GM21528 (cell line): Measurements from ENCODE around the gene ASCC3.

Experiments
- ATAC-seq: cut with Tn5 transposase; IDR thresholded peaks from one replicate; pipeline ENCODE4 v1.9.1; 2021; ENCODE audit warnings: mild to moderate bottlenecking, moderate library complexity; ENCODE audit not compliant: unreplicated experiment, low FRiP score

Gene ASCC3

GRCh38 chr6:100614933-100615332 lies 266.2 kb downstream of the ASCC3 start:
- ATAC-seq, result no peak

GRCh38 chr6:100614386-100614785 lies 266.7 kb downstream of the ASCC3 start:
- ATAC-seq, result no peak

DNA sequence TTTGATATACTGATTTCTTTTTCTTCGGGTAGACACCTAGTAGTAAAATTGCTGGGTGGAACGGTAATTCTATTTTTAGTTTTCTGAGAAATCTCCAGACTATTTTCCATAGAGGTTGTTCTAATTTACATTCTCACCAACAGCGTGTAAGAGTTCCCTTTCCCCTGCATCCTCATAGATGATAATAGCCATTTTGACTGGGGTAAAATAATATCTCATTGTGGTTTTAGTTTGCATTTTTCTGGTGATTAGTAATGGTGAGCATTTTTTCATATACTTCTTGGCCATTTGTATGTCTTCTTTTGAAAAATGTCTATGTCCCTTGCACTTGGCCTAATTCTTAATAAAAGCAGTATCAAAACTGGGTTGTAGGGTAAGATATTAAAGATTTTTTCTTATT lies 267.5 kb downstream of the ASCC3 start:
- ATAC-seq, result no peak

GRCh38 chr6:100612094-100612493 lies 269.0 kb downstream of the ASCC3 start:
- no peak for ATAC-seq

GRCh38 chr6:100599088-100599770 lies 281.9 kb downstream of the ASCC3 start:
- ATAC-seq, result no peak

GRCh38 chr6:100595456-100595855 lies 285.7 kb downstream of the ASCC3 start:
- ATAC-seq, result no peak

DNA sequence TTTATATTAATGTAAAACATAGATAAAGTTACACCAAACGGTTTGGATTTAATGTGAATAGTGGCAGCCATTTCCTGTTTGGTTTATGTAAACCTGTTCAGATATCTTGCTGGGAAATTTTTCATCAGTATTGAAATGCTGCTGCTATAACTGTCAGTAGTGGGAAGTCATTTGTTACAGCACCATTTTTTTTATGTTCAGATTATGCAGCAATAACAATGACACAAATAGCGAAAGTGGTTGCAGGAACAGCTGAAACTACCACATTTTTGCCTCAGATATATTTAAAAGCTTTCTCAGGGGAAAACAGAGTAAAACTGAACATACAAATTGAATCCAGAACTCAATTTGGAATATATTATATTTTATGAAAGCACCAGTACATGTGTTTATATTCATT lies 287.6 kb downstream of the ASCC3 start:
- no peak for ATAC-seq

- no peak for ATAC-seq
These were observed 288.2 kb downstream of the ASCC3 start for GRCh38 chr6:100592929-100593328.

- ATAC-seq, result no peak
These were observed 303.7 kb downstream of the ASCC3 start for GRCh38 chr6:100577425-100577824.

GRCh38 chr6:100575921-100576320 lies 305.2 kb downstream of the ASCC3 start:
- no peak for ATAC-seq

DNA sequence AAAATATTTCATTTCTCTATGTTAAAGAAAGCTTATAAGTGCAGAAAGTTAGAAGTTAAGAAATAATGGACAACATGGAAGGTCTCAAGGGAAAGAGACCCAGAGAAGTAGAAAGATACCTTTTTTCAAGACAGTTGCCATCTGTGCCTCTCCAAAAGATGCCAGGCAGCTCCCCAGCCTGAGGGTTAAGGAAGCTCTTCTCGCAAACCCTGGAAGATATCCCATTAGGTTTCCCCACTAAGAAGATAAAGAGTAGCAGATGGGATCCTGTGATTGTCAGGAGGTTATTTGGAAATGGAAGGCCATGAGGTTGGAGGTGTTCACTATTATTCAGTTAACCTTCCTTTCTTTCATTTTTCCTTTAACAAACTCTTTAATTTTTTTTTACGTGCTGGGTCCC lies 306.3 kb downstream of the ASCC3 start:
- ATAC-seq, result no peak

DNA sequence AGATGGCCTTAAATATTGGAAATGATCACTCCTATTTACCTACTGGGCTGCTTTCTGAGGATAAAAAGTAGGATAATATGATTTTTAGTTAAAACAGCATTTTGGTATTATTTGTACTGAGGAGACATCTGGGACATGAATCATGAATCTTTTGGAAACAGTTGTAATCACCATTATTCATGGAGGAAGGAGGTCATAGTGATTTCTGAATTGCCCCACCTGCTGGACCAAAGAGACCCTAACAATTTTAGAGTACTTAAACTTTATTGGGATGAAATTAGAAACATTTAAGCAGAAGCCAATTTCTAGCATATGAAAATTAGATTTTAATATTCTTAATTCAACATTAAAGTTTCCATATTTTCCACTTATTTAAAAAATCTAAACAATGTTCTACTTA lies 308.0 kb downstream of the ASCC3 start:
- no peak for ATAC-seq

- ATAC-seq, result no peak
These were observed 312.9 kb downstream of the ASCC3 start for GRCh38 chr6:100568255-100568654.

GRCh38 chr6:100566563-100566962 lies 314.6 kb downstream of the ASCC3 start:
- ATAC-seq, result no peak

- ATAC-seq, result no peak
These were observed 315.6 kb downstream of the ASCC3 start for GRCh38 chr6:100565439-100566104.

DNA sequence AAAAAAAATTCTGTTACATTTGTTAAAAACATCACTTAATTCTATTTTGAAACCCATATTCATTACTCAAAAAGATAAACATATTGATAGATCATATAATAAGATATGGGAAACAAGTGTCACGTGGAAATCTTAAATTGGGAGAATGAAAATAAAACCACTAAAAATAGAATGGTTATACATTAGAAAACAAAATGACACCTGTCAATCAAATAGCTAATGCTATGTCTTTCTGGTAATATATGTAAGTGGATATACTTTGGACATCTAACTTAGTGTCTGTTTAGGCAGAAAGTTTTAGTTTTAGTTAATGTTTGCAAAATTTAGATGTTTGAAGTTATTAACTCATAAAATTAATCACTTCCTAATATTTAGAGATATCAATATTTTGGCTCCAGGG lies 321.3 kb downstream of the ASCC3 start:
- ATAC-seq, result no peak

DNA sequence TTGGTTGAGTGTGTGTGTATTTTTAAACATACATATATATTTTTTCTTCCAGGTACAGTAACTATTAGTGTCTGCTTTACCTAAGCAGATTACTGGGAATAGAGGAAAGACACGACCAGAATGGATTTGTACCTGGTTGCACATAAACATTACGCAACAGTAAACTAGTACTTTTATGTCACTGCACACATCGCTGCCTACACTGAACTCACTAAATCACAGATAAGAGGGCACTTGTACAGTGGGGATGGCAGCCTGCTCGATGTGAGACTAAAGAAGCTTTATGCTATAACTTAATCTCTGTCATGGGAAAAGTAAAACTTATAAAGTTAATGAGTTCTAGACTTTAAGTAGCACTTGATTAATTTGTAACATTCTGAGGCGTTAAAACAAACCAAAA lies 326.9 kb downstream of the ASCC3 start:
- no peak for ATAC-seq

DNA sequence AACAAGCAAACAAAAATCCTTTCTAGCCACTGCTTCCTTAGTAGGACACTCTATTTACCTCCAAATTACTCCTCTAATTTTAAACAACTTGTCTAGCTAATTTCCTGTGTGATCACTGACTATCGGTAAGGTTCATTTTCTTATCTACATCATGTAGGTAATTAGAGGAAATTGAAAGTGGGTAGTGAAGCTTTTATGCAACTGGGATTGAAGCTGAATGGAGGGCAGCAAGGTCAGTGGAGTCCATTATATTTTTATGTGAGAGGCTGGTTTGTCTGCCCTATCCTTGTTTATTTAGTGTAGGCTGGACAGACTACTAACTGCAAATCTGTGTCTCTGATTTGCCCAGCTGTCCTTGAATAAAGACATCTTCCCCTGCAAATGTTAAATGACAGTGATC lies 327.9 kb downstream of the ASCC3 start:
- ATAC-seq, result no peak

DNA sequence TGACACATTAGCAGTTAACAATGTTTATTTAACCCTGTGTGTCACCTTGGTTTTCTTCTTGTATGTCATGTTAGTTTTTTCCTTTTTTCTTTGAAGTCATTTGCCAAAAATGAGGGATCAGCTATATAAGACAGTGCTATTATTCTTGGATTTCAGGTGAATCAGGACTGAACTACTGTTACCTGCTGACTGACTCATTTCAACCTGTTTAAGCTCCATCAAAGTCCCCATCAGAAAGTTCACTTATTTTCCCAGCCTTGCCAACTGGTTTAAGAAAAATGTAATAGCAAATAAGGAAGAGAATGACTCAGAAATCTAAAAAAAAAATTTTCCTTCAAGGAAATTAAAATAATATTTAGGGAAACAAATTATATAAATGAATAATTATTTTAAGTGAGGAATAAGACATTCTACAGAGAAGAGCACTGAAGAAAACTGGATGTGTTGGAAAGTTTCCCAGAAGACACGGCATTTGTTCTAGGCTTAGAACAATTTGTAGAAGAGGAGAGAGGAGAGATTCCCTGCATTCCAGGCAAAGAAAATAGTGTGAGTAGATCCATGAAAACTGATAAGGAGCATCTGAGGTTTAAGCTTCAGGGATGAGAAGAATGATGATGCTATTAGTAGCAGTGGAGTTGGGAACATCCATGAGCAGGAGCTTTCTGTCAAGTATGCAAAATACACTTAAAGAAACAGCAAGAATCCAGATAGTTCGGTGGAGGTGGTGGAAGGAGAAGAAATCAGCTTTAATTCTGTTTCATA lies 331.5 kb downstream of the ASCC3 start:
- ATAC-seq, result no peak

- ATAC-seq, result no peak
These were observed 343.0 kb downstream of the ASCC3 start for GRCh38 chr6:100538086-100538485.

GRCh38 chr6:100518588-100518987 lies 362.5 kb downstream of the ASCC3 start:
- no peak for ATAC-seq

DNA sequence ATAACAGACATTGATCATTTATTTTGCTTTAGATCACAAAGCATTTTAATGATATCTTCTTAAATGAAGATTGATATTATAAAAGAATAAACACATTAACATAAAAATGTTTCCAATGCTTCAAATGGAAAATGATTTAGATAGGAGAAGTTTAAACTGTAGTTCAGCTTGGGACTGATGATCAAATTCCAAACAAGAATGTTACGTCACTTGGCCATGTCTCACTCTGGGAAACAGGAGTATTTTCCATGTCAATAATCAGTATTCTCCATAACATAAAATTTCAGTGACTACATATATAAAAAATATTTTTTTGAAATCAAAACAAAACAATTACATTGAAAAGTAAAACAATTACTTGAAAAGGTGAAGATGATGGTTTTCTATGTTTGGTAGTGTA lies 363.5 kb downstream of the ASCC3 start:
- ATAC-seq, result no peak
